ENCODE data around the gene STARD8.
"Not testable (repeated sequence)": the region's sequence is repeated elsewhere in the genome, so short reads cannot be mapped to it uniquely, and the experiment has no call there.

The STARD8 gene

GRCh38 chrX:68647156-68647957 lies at the start of gene STARD8:
Gene STARD8, plus strand, starts transcription at chrX:68647666. Its CDS starts 217 bp downstream, at chrX:68647883.
- no peak for DNase-seq

- no peak for DNase-seq
Observed at GRCh38 chrX:68598841-68599240, 48.6 kb upstream of the STARD8 start.

GRCh38 chrX:68599256-68600152 lies 48.0 kb upstream of the STARD8 start:
- DNase-seq, result no peak

GRCh38 chrX:68604216-68604615 lies 43.2 kb upstream of the STARD8 start:
- DNase-seq, result not testable (repeated sequence)

GRCh38 chrX:68614733-68615132 lies 32.7 kb upstream of the STARD8 start:
- not testable (repeated sequence) for DNase-seq

- DNase-seq, result no peak
Observed at GRCh38 chrX:68627986-68628385, 19.5 kb upstream of the STARD8 start.

- not testable (repeated sequence) for DNase-seq
Observed at GRCh38 chrX:68629936-68630335, 17.5 kb upstream of the STARD8 start.

GRCh38 chrX:68631336-68631735 lies 16.1 kb upstream of the STARD8 start:
- no peak for DNase-seq

GRCh38 chrX:68632491-68632890 lies 15.0 kb upstream of the STARD8 start:
- no peak for DNase-seq

- DNase-seq, result no peak
Observed at GRCh38 chrX:68633981-68634380, 13.5 kb upstream of the STARD8 start.

- no peak for DNase-seq
Observed at GRCh38 chrX:68634649-68635227, 12.7 kb upstream of the STARD8 start.

GRCh38 chrX:68640661-68641060 lies 6.8 kb upstream of the STARD8 start:
- no peak for DNase-seq

- DNase-seq, result no peak
Observed at GRCh38 chrX:68644861-68645260, 2.6 kb upstream of the STARD8 start.

- no peak for DNase-seq
Observed at GRCh38 chrX:68646421-68646820, 1.0 kb upstream of the STARD8 start.

GRCh38 chrX:68648960-68649359 lies 1.5 kb downstream of the STARD8 start:
- DNase-seq, result no peak

GRCh38 chrX:68650491-68650890 lies 3.0 kb downstream of the STARD8 start:
- no peak for DNase-seq

GRCh38 chrX:68651110-68651509 lies 3.6 kb downstream of the STARD8 start:
- no peak for DNase-seq

- no peak for DNase-seq
Observed at GRCh38 chrX:68652326-68653170, 5.1 kb downstream of the STARD8 start.

- DNase-seq, result no peak
Observed at GRCh38 chrX:68654693-68655092, 7.2 kb downstream of the STARD8 start.

GRCh38 chrX:68656473-68656872 lies 9.0 kb downstream of the STARD8 start:
- DNase-seq, result not testable (repeated sequence)

GRCh38 chrX:68658530-68658929 lies 11.1 kb downstream of the STARD8 start:
- no peak for DNase-seq

GRCh38 chrX:68659385-68659784 lies 11.9 kb downstream of the STARD8 start:
- no peak for DNase-seq

GRCh38 chrX:68659786-68660185 lies 12.3 kb downstream of the STARD8 start:
- no peak for DNase-seq

Measured in stimulated activated naive CD4-positive, alpha-beta T cell treated with Interleukin-2 at 50 U/mL for 16 hours (primary cell).